Epithelial cell of proximal tubule (primary cell): ENCODE measurements around the gene IRAG1. TPM values are rescaled to one million over a fixed set of nuclear protein-coding genes. Genes with fewer than 3 reads are reported as not detected.

Source experiments
- DNase-seq: peaks from one replicate; pipeline ENCODE4 v3.0.0-alpha.2; 2011; ENCODE audit warnings: low read depth
- H3K4me3 ChIP-seq: 2 replicates; pipeline ENCODE4 v1.5.1; 2011; ENCODE audit warnings: low read depth, mild to moderate bottlenecking, low read length
- total RNA-seq: library from RNA; depleted of rRNA; stranded (reverse); fragments of >200 nt; gene quantifications from 2 replicates; pipeline ENCODE4 v1.2.3, GENCODE V29; 2015
- TF ChIP-seq, protein P1 (sequence below): conservative IDR thresholded peaks from 2 replicates; pipeline ENCODE4 v1.5.1; 2012; ENCODE audit warnings: low read depth, mild to moderate bottlenecking, low read length

The IRAG1 gene
- total RNA-seq, 1 donor from 2014 or later = not detected

DNA sequence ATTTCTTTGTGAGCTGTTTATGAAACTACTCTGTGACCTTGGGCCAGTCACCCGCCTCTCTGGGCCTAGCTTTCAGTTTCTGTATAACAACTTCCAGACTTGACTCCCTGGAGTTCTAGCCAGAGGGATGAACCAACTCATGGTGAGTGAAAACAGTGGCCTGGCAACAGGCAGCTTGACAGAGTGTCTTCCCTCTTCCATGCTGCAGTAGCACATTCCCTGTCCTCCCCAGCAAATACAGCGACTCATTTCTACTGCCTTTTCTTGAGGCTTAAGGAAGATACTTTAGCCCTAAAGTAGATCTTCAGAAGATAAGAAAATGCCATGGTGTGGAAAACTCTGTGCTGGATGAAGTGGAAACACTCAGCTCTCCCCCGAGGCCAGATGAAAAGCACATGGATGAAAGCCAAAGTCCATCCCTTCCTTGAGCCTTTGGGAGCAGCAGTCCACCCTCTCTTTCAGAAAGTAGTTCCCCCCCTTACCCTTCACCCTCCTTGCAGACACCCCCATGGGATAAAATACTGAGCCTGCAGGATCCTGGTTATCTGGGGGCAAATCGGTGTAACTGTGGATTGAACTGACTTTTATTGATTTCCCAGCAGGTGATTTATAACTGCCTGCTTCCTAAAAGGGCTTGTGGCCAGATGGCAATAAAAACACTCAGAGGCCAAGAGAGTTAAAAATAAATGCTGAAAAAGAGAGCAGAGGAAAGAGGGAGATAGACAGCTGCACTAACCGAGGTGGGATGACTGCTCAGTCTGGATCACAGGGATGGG, 24.1 kb downstream of the IRAG1 start:
- no peak for DNase-seq
- no peak overlapping the region for H3K4me3 ChIP-seq
- TF ChIP-seq, protein P1, sequence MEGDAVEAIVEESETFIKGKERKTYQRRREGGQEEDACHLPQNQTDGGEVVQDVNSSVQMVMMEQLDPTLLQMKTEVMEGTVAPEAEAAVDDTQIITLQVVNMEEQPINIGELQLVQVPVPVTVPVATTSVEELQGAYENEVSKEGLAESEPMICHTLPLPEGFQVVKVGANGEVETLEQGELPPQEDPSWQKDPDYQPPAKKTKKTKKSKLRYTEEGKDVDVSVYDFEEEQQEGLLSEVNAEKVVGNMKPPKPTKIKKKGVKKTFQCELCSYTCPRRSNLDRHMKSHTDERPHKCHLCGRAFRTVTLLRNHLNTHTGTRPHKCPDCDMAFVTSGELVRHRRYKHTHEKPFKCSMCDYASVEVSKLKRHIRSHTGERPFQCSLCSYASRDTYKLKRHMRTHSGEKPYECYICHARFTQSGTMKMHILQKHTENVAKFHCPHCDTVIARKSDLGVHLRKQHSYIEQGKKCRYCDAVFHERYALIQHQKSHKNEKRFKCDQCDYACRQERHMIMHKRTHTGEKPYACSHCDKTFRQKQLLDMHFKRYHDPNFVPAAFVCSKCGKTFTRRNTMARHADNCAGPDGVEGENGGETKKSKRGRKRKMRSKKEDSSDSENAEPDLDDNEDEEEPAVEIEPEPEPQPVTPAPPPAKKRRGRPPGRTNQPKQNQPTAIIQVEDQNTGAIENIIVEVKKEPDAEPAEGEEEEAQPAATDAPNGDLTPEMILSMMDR = no peak

DNA sequence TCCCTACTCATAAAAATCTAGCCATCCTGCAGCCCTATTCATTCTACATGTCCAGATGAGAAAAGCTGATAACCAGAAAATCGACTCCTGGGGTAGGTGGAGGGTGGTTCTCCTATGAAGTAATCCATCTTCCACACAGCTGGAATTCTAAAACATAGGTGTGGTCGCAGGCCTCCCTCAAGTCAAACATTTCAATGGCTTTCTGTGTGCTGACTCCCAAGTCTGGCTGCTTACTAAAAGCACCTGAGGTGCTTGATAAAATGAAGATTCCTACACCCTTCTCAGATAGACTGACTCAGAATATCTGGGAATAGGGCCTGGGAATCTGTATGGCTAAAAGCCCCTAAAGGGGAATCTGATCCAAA, 26.1 kb downstream of the IRAG1 start:
- no peak for DNase-seq
- TF ChIP-seq, protein P1 = no peak
- H3K4me3 ChIP-seq = no peak overlapping the region

DNA sequence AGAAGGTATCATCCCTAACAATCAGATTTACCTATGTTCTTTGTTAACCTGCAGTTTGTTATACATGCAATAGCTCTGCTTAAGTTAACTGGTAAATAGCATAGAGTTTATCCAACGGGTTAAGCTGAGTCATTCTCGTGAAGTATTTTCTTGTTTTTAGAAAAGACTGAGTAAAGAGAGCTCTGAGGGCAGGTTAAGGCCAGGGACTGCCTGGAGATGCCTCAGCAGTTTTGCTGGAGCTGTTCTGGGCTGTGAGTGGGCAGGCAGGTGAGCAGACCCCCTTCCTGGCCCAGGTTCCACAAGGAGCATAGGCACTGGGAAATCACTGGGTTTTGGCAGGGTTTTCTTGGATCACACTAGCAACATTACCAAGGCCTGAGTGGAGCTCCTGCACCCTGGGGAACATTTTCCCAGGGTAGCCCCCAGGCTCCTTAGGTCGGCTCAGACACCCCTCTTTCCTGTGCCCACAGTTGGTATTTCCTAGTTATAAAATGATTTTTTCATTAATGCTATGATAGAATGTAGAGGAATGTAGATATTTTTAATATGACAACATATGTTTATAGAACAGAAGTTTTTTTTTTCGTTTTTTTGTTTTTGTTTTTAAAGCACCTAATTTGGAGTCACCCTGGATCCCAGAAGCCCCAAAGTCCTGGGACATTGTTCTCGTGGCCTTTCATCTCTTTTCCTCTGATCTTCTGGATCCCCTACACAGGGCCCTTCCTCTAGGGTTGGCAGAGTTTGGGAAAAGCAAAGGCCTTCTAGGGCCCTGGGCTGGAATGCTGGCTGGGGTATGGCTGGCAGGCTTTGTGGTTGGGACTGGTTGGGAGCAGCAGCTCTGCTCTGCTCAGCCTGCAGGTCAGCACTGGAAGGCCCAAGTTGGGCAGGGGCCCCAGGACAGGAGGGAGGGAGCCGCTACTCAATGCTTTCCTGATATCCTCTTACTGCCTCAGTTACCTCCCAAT, 26.7 kb downstream of the IRAG1 start:
- no peak overlapping the region for H3K4me3 ChIP-seq
- DNase-seq = no peak
- TF ChIP-seq, protein P1 = no peak

DNA sequence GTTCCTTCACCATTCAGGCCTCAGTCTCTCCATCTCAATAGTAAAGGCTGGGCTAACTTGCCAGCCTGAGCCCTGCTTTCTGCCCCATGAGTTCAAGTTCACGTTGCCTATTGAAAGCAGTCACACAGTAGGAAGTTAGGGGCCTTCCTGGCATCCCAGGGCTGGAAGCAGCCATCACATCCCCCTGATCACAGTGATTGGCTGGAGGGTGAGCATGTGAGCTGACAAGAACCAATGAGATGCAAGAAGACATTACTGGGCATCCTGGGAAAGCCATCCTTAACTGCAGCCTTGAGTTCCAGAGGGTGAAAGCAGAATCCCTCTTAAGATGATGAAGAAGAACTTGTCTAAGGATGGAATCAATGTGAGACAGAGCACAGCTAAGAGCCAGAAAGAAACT, 29.1 kb downstream of the IRAG1 start:
- no peak overlapping the region for H3K4me3 ChIP-seq
- DNase-seq = no peak
- TF ChIP-seq, protein P1 = no peak

DNA sequence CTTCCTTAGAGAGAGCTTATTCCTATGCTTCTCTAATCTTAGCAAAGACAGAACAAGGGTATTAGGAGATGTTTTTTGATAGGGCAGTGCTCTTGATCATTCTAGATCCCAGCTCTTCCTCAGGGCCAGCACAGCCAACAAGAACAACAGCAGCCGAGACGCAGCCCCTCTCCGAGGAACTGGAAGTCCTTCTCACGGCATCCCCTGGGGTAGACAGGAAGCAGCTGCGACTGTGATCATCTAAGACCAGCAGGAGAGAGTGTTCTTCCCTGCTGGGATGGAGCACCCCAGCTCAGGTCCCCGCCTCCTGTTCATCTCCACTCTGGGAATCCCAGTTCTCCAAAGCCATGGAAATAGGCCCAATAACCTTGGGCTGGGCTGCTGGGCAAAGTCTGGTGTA, 29.6 kb downstream of the IRAG1 start:
- TF ChIP-seq, protein P1 = no peak
- DNase-seq = no peak
- H3K4me3 ChIP-seq = no peak overlapping the region

DNA sequence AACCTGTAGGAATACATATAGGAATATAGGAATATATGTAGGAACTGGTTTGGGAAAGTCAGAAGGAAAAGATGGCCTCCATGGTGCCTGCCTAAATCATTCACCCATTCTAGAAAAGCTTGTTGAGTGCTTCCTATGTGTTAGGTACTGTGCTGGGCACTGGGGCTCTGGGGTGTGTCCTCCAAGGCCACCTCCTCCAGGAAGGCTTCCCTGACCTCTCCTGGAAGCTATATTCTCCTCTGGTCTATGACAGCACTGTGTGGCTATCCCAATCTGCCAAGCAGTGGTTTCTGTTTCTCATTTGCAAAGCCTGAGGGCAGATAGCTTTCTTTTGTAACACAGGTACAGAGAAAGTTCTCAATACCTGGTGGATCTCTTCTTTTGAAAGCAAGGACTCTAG, 30.2 kb downstream of the IRAG1 start:
- no peak overlapping the region for H3K4me3 ChIP-seq
- TF ChIP-seq, protein P1 = no peak
- DNase-seq = no peak
